ENCODE data around the gene PROK2.

The PROK2 gene

DNA sequence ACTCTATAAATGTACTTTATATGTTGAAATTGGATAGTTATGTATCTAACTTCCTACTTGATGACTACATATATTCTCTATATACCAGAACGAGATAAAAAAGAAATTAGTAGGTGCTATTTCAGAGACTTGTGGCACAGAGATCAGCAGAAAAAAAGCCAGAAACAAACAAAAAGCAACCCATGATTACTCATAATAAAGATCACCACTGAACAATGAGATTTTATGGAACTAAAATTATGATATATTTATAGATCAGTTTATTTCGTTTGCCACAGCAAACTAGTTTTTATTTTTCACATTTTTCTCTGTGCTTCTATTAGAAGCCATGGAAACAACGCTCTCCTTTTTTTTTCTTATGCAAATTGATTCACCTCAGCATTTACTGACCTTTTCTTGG, 15.1 kb upstream of the PROK2 start:
- Histone ChIP-seq H3K4me1 (ENCODE audit: low read length) (peaks cover 2% of the 10 kb centered on the region), H3K9me3 (ENCODE audit: insufficient read depth, low read length) (no peaks in the 10 kb centered on the region), H3K4me2 (ENCODE audit: low read length) (no peak overlapping the region), H4K20me1 (ENCODE audit: insufficient read depth, low read length) (no peaks in the 10 kb centered on the region), H3K27ac (ENCODE audit: low read length) (no peak overlapping the region), H3K36me3 (replicated peaks; ENCODE audit: low read depth, low read length) (no peaks in the 10 kb centered on the region), H3K79me2 (ENCODE audit: low read length) (no peaks in the 10 kb centered on the region), H2AFZ (ENCODE audit: low read depth, low read length) (no peak overlapping the region), H3K4me3 (ENCODE audit: low read length) (no peak overlapping the region), H3K9ac (ENCODE audit: low read length) (no peak overlapping the region), H3K27me3 (ENCODE audit: low read depth, low read length) (peaks cover 43% of the 10 kb centered on the region)
- no peak for TF ChIP-seq EZH2phosphoT487 (IDR thresholded peaks at IDR 0.05; ENCODE audit: low read depth)
- TF ChIP-seq, protein P1, sequence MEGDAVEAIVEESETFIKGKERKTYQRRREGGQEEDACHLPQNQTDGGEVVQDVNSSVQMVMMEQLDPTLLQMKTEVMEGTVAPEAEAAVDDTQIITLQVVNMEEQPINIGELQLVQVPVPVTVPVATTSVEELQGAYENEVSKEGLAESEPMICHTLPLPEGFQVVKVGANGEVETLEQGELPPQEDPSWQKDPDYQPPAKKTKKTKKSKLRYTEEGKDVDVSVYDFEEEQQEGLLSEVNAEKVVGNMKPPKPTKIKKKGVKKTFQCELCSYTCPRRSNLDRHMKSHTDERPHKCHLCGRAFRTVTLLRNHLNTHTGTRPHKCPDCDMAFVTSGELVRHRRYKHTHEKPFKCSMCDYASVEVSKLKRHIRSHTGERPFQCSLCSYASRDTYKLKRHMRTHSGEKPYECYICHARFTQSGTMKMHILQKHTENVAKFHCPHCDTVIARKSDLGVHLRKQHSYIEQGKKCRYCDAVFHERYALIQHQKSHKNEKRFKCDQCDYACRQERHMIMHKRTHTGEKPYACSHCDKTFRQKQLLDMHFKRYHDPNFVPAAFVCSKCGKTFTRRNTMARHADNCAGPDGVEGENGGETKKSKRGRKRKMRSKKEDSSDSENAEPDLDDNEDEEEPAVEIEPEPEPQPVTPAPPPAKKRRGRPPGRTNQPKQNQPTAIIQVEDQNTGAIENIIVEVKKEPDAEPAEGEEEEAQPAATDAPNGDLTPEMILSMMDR (IDR thresholded peaks at IDR 0.05; ENCODE audit: low read depth, low read length): no peak

DNA sequence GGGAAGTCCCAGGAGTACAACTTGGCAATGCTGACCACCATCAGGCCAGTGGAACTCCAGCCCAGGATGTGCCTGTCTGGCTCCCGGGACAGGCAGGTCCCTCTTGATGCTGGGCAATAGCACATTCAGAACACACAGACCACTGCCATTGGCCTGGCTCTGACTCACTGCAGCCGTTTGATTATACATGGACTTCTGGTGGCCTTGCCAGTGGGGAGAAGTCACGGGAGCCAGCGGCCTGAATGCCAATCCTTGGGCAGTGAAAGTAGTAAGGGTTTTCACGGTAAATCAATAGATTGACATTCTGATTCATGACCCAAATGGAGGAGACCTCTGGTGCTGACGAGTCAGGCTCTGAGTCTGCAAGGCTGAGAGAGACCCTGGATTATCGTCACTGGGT, 12.5 kb upstream of the PROK2 start:
- H3K4me2 ChIP-seq (ENCODE audit: low read length): no peak overlapping the region
- H3K36me3 ChIP-seq (replicated peaks; ENCODE audit: low read depth, low read length): no peaks in the 10 kb centered on the region
- no peak overlapping the region for H3K4me3 ChIP-seq (ENCODE audit: low read length)
- no peak overlapping the region for H3K9ac ChIP-seq (ENCODE audit: low read length)
- no peak overlapping the region for H2AFZ ChIP-seq (ENCODE audit: low read depth, low read length)
- H3K4me1 ChIP-seq (ENCODE audit: low read length): no peaks in the 10 kb centered on the region
- H3K27ac ChIP-seq (ENCODE audit: low read length): no peak overlapping the region
- no peaks in the 10 kb centered on the region for H4K20me1 ChIP-seq (ENCODE audit: insufficient read depth, low read length)
- no peaks in the 10 kb centered on the region for H3K9me3 ChIP-seq (ENCODE audit: insufficient read depth, low read length)
- peaks cover 53% of the 10 kb centered on the region for H3K27me3 ChIP-seq (ENCODE audit: low read depth, low read length)
- no peaks in the 10 kb centered on the region for H3K79me2 ChIP-seq (ENCODE audit: low read length)
- no peak for TF ChIP-seq EZH2phosphoT487 (IDR thresholded peaks at IDR 0.05; ENCODE audit: low read depth)
- TF ChIP-seq, protein P1 (IDR thresholded peaks at IDR 0.05; ENCODE audit: low read depth, low read length): no peak

DNA sequence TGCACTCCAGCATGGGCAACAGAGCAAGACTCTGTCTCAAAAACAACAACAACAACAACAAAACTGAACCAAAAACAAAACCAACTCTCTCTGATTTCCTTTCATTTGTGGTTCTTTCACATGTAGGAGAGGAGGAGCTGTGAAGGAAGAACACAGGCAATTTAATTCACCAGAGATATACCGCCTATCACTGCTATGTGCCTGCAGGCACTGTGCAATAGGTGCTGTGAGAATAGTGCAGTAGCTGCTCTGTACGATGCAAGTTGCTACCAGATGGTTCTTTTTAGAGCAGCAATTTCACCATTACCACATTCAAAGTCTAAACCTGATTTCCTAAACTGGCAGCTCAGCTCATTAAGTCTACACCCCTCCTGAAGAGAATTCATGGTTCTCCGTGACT, 11.3 kb upstream of the PROK2 start:
- Histone ChIP-seq H3K27me3 (ENCODE audit: low read depth, low read length) (peaks cover 46% of the 10 kb centered on the region), H2AFZ (ENCODE audit: low read depth, low read length) (no peak overlapping the region)

DNA sequence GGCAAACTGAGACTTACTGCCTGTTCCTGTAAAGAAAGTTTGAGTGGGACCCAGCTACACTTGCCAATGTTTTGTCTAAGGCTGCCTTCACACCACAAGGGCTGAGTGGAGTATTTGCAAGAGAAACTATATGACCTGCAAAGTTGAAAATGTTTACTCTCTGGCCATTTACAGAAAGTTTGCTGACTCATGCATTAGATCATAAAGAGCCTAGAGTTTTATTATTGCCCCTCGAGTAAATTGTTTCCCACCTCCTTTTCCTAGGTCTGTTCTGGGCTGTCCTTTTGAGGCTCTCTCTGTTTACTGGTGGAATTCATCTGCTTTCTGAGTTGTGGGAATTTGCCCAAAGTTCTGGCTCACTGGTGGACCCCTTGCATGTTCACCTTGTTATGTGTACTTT, 6.7 kb upstream of the PROK2 start:
- no peaks in the 10 kb centered on the region for H3K4me1 ChIP-seq (ENCODE audit: low read length)
- no peak overlapping the region for H2AFZ ChIP-seq (ENCODE audit: low read depth, low read length)
- H3K27ac ChIP-seq (ENCODE audit: low read length): no peak overlapping the region
- no peaks in the 10 kb centered on the region for H3K36me3 ChIP-seq (replicated peaks; ENCODE audit: low read depth, low read length)
- H3K79me2 ChIP-seq (ENCODE audit: low read length): no peaks in the 10 kb centered on the region
- no peak overlapping the region for H3K4me2 ChIP-seq (ENCODE audit: low read length)
- no peak overlapping the region for H3K4me3 ChIP-seq (ENCODE audit: low read length)
- H3K9ac ChIP-seq (ENCODE audit: low read length): no peak overlapping the region
- TF ChIP-seq, protein P1 (IDR thresholded peaks at IDR 0.05; ENCODE audit: low read depth, low read length): no peak
- TF ChIP-seq EZH2phosphoT487 (IDR thresholded peaks at IDR 0.05; ENCODE audit: low read depth): no peak
- peaks cover 24% of the 10 kb centered on the region for H3K27me3 ChIP-seq (ENCODE audit: low read depth, low read length)
- no peaks in the 10 kb centered on the region for H4K20me1 ChIP-seq (ENCODE audit: insufficient read depth, low read length)
- no peaks in the 10 kb centered on the region for H3K9me3 ChIP-seq (ENCODE audit: insufficient read depth, low read length)

More for the DNA sequence above, 11.3 kb upstream of the PROK2 start:
- no peak for TF ChIP-seq EZH2phosphoT487 (IDR thresholded peaks at IDR 0.05; ENCODE audit: low read depth)
- TF ChIP-seq, protein P1 (IDR thresholded peaks at IDR 0.05; ENCODE audit: low read depth, low read length): no peak
- no peak overlapping the region for H3K27ac ChIP-seq (ENCODE audit: low read length)
- no peaks in the 10 kb centered on the region for H3K36me3 ChIP-seq (replicated peaks; ENCODE audit: low read depth, low read length)
- no peak overlapping the region for H3K4me2 ChIP-seq (ENCODE audit: low read length)
- H3K9me3 ChIP-seq (ENCODE audit: insufficient read depth, low read length): no peaks in the 10 kb centered on the region
- no peak overlapping the region for H3K9ac ChIP-seq (ENCODE audit: low read length)
- H4K20me1 ChIP-seq (ENCODE audit: insufficient read depth, low read length): no peaks in the 10 kb centered on the region
- H3K4me1 ChIP-seq (ENCODE audit: low read length): no peaks in the 10 kb centered on the region
- no peaks in the 10 kb centered on the region for H3K79me2 ChIP-seq (ENCODE audit: low read length)
- no peak overlapping the region for H3K4me3 ChIP-seq (ENCODE audit: low read length)

Data from OCI-LY3 (cell line).